NCI-H526 treated with DMSO at 0.1 percent for 48 hours (cell line): ENCODE measurements around the gene DCAF4.

Source experiments
- DNase-seq: peaks from one replicate; lab custom pipeline; 2025; lab: John Stamatoyannopoulos, UW

The DCAF4 gene, protein sequence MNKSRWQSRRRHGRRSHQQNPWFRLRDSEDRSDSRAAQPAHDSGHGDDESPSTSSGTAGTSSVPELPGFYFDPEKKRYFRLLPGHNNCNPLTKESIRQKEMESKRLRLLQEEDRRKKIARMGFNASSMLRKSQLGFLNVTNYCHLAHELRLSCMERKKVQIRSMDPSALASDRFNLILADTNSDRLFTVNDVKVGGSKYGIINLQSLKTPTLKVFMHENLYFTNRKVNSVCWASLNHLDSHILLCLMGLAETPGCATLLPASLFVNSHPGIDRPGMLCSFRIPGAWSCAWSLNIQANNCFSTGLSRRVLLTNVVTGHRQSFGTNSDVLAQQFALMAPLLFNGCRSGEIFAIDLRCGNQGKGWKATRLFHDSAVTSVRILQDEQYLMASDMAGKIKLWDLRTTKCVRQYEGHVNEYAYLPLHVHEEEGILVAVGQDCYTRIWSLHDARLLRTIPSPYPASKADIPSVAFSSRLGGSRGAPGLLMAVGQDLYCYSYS

GRCh38 chr14:72926292-72927028 lies at the start of gene DCAF4:
Gene DCAF4 (plus strand): TSS chr14:72926464. CDS start chr14:72937979, 11,515 bp downstream.
- DNase-seq = peak; percentile 97

DNA sequence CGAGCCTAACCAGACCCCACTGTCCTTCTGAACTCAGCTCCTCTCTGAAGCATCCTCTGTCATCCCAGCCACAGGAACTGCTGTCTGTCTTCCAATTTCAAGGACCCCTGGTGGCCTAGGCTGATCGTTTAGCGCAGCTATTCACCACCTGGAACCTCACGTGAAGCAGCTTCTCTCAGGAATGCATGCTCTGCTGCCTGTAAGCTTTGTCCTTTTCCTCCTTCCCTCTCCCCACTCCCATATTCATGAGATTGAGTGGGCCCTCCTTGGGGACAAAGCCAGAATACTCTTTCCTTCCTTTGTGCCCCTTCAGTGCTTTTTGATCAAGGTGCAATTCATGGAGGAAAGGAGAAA lies 49.6 kb upstream of the DCAF4 start:
- no peak for DNase-seq

- no peak for DNase-seq
These were observed 47.5 kb upstream of the DCAF4 start for GRCh38 chr14:72878746-72879145.

GRCh38 chr14:72879431-72879830 lies 46.8 kb upstream of the DCAF4 start:
- DNase-seq = no peak

- DNase-seq = no peak
These were observed 46.1 kb upstream of the DCAF4 start for GRCh38 chr14:72880164-72880563.

GRCh38 chr14:72880820-72881219 lies 45.4 kb upstream of the DCAF4 start:
- no peak for DNase-seq

DNA sequence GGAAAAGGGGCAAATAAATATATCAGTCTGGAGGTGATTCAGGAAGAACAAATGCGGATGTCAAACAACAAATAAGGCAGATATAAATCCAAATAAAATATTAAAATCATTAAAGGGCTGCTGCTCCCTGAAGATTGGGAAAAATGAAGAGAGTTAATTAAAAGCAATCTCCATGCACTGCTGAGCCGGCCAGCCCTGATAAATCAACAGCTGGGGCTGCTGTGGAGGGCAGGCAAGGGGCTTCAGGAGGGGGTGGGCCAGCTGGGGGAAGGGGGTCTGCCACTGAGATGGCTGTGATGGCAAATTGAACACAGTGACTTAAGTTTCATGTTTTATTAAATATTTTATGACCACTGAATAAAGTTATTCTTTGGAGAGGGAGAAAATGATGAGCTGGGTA lies 44.7 kb upstream of the DCAF4 start:
- no peak for DNase-seq

DNA sequence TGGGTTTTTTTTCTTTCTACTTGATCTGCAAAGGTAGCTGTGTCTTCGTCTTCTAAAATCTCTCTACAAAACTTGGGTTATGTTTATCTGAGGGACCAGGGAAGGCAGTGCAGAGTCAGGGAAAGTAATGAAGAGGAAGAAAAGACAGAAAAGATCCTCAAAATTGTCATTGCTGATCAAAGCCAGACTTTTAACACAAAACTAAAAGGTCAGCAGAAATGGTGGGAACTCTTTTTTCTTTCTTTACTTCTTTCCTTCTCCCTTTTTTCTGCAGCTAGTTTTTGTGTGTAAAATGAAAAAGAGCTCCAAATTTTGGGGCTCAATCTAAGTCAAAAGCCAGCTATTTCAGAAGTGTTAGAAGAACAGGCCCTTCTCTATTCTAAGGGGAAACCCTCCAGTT lies 44.2 kb upstream of the DCAF4 start:
- DNase-seq = no peak

DNA sequence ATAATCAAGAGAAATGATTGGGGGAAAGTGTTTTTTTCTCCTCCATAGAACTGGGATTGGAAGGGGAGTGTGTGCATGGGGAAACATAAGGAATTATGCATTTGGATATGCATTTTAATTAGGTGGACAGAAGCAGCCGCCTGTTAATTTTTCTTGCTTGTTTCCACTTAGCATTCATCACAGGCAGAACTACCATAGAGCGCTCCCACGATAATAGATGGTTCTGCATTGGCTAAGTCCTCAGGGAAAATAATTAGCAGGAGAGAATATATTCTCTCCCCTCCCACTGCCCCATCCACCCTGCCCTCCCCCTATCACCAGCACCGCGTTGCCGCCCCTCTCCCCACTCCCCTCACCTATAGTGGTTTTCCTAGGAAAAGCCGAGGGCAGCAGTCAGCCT lies 43.8 kb upstream of the DCAF4 start:
- no peak for DNase-seq

GRCh38 chr14:72883109-72883508 lies 43.2 kb upstream of the DCAF4 start:
- DNase-seq = no peak

GRCh38 chr14:72883961-72884360 lies 42.3 kb upstream of the DCAF4 start:
- no peak for DNase-seq

DNA sequence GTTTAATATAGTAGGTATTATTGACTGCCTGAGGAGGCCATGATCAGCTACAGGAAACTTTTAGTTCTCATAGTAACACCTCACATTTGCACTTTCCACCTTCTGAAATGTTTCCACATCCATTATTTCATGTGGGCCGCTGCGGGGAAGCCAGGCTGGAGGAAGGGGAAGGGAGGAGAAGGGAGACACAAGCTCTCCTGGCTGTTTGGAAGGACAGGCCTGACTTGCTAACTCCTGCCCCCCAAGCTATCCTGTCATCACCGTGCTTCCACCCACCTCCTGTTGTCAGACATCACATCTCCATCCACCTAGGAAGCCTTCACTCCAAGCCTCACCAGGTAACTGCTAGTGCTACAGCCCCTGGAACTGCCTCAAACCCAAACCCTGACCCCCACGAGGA lies 41.9 kb upstream of the DCAF4 start:
- DNase-seq = no peak

DNA sequence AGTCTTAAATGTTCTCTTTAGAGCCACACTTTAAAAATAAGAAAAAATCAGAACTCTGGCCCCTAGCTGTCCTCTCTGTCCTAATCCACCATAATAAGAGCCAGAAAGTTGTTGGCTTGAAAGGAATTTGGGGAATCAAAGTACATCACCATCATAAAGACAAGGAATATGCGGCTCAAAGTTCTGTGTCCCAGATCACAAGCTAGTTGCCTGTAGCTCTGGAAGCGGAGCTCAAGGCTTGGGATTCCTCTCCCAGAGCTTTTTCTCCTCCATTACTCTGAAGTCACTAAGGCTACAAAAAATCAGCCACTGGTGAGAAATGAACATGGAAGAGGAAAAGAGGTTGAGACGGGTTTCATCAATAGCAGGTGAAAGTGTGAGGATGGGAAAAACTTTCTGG lies 38.8 kb upstream of the DCAF4 start:
- DNase-seq = no peak

DNA sequence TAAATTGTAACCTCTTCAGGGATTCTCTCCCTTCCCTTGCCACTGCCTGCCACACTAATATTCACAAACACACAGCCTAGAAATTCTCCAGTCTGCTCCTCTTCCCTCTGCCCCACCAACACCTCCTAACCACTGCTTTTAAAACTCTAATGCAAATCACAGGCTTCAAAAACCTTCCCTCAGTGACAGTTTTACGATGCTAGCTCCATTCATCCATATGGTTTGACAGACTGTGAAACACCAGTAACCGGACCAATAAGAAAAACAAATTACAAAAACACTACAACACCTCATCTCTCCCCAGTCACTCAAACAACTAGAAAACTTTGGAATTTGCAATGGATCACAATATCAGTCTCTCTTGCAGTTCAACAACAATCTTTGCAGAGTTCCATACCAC lies 38.1 kb upstream of the DCAF4 start:
- DNase-seq = peak; percentile 65

GRCh38 chr14:72888636-72889201 lies 37.5 kb upstream of the DCAF4 start:
- DNase-seq = no peak

GRCh38 chr14:72889366-72889765 lies 36.9 kb upstream of the DCAF4 start:
- DNase-seq = no peak

GRCh38 chr14:72891666-72892102 lies 34.6 kb upstream of the DCAF4 start:
- no peak for DNase-seq

DNA sequence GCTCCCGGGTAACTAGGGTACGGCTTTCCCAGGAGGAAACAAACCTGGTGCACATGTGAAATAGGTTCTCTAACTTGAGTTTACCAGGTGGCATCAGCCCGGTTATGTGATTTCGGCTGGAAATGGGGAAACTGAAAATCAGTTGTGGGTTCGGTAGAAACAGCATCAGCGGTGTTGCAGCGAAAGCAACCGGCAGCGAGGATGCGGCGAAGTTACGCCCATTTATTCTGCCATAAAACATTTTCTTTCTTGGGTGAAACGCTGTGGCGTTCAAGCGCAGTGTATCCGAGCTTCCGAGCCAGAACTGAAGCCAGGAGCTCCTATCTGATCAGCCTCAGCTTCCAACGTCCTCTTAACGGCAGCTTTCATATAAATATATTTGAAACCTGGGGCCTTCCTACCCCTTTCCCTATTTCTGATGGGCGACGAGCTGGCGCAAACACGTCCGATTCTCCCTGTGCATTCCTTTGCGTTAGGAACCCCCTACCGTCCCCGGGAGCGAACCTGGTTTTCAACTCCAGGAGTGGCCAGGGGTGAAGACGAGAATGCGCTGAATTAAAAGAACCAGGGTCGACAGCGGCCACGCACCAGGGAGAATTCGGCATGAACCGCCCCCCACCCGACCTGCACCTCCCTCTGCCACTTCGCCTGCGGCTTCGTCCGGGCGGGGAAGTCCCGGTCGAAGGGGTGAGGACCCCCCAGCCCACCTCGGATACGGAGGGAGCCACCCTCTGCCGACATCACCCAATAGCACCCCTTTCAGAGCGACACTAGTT lies 34.0 kb upstream of the DCAF4 start:
- DNase-seq = peak; percentile 18

GRCh38 chr14:72892879-72893635 lies 33.2 kb upstream of the DCAF4 start:
- peak; percentile 14 for DNase-seq

- peak; percentile 86 for DNase-seq
These were observed 32.5 kb upstream of the DCAF4 start, which contains the start of gene DPF3 for GRCh38 chr14:72893636-72894322. Gene DPF3 (minus strand): TSS chr14:72894101. CDS start chr14:72894088, 13 bp downstream.

GRCh38 chr14:72894323-72894622 lies 32.0 kb upstream of the DCAF4 start:
- no peak for DNase-seq
